Measurements from ENCODE around the gene KSR1.

- no peak for TF ChIP-seq CTCF (IDR thresholded peaks at IDR 0.05; ENCODE audit: low read depth, low read length)
- TF ChIP-seq EZH2phosphoT487 (IDR thresholded peaks at IDR 0.05; ENCODE audit: low read depth), result no peak
These were observed 79.1 kb downstream of the KSR1 start for GRCh38 chr17:27535178-27535928.

All from OCI-LY3 (cell line).